Stimulated activated CD4-positive, alpha-beta T cell treated with anti-CD3 and anti-CD28 coated beads, Interleukin-15, amount 100 ng/mL, for 24 hours (primary cell): ENCODE data around the gene PSTPIP1.

Experiments used
- DNase-seq: peaks from one replicate; pipeline ENCODE4 v3.0.0-alpha.2; 2020

The PSTPIP1 gene

DNA sequence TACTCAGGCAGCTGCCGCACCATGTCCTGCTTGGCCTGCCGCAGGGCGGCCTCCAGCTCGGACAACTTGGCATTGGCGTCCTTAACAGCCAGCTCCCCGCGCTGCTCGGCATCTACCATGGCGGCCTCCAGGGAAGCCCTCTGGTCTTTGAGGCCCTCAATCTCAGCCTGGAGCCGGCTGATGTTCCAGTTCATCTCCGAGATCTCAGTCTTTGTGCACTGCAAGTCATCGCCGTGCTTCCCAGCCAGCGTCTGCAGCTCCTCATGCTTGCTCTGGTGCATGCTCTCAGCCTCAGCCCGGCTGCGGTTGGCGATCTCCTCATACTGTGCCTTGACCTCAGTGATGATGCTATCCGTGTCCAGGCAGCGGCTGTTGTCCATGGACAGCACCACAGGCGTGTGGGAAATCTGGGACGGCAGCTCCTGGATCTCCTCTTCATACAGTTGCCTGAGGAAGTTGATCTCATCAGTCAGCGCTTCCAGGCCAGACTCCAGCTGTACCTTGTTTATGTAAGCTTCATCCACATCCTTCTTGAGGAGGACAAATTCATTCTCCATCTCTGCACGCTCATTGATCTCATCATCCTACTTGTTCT, 15.5 kb upstream of the PSTPIP1 start:
- no peak for DNase-seq

DNA sequence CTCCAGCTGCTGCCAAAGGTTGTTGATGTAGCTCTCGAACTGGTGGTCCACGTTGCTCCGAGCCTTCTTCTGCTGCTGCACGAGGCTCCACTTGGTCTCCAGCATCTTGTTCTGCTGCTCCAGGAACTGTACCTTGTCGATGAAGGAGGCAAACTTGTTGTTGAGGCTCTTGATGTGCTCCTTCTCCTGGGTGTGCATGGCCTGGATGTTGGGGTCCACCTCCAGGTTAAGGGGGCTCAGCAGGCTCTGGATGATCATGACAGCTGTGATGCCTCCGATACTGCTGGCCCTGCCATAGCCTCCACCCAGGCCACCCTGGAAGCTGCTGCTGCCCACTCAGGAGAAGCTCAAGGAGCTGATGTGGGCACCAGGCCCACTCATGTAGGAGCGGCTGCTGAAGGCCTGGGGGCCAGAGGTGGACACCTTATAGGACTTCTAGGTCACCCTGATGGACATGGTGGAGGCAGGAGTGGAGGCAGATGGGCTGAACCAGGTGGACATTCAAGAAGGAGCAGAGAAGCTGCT, 14.9 kb upstream of the PSTPIP1 start:
- no peak for DNase-seq

DNA sequence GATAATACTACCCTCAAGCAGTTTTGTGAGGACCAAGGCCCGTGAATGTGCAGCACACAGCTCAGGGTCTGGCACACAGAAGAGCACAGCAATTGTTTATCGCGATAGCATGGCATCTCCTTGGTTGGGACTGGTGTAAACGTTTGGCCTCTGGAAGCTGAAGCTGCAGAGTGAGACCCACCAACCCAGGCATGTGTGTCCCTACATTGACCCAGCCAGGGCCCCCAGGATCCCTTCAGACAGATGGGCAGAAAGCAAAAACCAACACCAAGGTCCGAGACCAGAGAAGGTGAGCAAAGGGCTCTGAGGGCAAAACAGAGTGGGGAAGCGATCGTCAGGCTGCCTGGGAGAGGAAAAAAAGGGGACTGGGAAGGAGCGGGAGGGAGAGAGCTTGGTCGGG, 12.6 kb upstream of the PSTPIP1 start:
- DNase-seq, result no peak

DNA sequence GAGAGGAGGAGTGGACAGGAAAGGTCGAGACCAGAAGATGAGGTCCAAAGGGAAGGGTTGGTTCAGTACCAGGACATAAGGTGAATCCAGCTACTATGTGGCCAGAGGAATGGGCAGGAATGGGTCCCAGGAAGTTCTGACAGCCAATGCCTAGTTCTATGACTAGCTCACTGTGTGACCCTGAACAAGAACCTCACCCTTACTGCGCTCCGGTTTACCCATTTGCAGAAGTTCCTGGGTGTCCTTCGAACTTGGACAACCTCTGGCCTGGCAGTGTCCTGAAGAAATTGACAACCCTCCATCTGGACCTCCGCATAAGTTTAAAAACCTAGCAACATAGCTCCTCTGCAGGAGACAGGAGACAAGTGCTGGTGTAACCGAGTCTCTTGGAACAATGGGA, 12.2 kb upstream of the PSTPIP1 start:
- DNase-seq, result no peak

DNA sequence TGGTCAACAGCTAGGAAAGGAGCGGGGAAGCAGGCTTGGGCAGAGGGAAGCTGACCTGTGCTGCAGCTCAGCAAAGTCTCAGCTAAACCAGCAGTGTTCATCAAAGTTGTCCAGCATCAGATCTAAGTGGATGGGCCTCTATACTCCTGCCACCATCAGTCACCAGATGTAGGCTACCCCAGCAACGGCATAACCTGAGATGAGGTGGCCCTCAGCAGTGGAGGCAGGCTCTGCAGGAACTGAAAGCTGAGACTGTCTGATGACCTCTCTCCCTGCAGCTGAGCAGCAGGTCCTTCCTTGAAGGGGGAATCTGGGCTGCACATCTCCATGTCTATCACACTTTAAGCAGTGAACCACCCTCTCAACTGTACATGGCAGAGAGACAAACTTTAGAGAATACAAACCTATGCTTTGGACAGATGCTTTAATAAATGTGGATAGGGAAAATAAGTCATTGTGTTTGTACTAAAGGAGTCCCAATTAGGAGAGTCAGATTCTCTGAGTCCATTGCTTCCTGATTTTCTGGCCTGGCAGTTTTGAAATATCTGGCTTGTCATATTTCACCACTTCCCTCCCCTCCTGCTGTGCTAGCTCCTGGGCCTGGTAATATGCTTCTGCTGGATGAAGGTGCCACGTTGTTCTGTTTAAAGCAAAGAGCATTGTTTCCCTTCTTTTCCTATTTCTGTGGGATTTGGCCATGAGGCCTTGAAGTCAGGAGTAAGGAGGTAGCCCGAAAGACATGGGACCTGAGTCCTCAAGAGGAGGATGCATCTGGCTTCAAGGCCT, 11.1 kb upstream of the PSTPIP1 start:
- DNase-seq, result no peak

DNA sequence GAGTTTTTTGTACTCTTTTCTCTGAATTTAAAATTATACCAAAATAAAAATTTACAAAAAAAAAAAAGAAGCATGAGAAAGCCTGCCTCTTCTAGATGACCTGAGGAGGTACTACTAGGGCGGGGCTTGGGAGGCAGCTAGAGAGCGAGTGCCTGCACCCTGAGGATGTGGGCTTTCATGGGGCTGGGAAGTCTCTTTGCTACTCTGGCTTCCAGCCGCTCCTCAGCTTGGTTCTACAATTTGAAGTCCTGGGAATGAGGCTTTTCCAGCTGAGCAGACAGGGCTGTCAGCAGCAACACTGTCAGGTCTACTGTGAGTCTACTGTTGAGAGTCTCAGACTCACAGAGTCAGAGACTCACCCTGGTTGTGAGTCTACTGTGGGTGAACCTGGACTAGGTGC, 8.2 kb upstream of the PSTPIP1 start:
- peak; percentile 32 for DNase-seq

DNA sequence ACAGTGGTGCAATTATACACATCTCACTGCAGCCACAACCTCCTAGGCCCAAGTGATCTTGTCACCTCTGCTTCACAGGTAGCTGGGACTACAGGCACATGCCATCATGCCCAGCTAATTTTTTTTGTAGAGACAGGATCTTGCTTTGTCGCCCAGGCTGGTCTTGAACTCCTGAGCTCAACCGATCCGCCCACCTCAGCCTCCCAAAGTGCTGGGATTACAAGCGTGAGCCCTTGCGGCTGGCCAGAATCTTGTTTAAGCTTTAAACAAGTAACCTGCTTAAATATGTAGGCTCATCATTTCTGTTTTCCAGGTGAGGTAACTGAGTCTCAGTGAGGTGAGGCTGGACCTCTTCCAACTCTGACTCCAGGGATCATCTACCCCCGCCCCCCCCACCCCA, 7.7 kb upstream of the PSTPIP1 start:
- no peak for DNase-seq

DNA sequence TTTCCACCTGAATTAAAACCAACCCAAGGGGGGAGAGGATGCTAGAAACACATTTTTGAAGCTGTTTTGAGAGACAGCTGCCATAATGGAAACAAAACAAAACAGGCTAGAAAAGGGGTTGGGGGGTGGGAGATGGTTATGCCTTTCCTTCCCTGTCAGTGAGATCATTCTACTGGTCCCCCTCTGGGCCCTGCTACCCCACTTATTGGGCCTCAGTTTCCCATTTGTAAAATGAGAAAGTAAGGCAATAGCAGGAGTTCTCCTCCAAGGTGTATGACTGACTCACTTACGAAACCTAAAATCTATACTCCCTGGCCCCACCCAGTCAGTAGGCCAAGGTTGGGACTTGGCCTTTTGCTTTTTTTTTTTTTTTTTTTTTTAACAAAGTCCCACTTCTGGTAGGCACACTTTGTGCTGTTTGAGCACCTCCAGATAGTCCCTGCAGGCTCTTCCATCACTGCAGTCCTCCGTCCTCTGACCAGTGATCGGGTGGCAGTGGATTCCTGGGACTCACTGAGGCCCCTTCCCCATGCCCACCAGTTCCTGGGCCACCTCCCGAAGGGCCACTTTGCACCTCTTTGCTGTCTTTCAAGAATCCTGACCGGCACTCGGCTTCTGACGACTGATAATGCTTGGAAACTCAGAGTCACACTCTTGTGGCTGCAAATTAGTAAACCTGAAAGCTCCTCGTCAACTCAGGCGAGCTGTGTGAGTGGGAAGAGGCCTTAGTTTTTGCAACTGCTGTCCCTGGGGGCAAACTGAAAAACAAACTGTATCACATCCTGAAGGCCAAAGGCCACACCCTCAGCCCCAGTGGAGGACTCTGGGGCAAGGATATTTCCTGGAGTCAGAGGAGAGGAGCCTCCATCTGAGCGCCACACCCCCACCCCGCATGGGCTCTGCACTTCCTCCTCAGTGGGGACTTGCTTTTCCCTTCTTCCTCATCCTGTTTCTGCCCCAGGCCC, 6.7 kb upstream of the PSTPIP1 start:
- peak; percentile 85 for DNase-seq

DNA sequence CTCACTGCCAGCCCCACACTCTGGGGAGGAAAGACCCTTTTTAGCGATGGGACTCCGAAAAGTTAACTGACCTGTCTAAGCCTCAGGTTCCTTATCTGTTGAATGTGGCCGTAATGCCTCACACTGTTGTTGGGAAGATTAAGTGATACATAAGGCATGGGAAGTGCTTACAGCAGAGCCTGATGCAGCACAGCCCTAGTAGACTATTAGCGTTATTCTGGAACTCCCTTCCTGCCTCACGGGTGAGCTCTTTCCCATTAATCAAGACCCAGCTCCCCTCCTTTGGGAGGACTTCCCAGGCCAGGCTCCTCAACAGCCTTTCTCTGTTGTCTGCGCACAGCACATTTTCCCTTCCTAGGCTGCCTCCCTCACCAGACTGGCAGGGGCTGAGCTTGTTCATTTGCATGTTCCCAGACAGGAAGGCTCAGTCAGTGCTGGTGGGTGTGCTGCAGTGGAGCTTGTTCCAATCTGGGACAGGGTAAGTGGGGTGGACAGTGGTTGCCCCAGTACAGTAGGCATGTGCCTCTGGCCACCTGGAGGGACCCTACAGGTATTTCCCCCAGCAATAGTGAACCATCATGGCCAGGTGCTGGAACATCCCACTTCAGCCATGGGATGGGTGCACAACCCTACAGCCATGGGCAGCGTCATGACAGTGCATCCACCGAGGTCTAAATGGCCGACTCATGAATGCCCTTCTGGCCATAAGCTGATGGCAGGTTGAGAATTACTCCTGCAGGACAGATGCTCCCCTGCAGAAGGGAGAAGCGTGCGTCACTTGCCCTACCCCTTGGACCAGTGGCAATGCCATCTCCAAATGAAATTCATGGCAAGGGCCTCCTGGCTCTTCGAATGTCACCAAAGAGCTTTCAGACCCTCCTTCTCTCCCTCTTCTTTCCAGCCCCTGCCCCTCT, 5.8 kb upstream of the PSTPIP1 start:
- DNase-seq, result peak; percentile 36

DNA sequence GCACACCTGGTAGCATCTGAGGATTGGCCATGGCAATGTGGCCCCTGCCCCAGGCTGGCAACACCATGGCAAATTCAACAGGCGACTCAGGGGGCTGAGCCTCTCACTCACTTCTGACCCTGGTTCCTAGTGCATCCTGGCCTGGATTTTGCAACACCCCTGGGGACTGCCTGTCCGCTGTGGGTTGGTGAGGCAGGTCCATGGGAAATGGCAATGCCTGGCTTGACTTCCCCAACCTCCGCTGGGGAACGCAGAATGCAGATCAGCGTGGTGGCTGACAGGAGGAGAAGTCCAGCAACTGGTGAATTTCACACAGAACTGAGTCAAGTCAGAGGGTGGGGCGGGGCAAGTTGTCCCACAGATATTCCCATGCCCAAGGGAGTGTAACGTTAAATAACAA, 3.9 kb upstream of the PSTPIP1 start:
- no peak for DNase-seq

DNA sequence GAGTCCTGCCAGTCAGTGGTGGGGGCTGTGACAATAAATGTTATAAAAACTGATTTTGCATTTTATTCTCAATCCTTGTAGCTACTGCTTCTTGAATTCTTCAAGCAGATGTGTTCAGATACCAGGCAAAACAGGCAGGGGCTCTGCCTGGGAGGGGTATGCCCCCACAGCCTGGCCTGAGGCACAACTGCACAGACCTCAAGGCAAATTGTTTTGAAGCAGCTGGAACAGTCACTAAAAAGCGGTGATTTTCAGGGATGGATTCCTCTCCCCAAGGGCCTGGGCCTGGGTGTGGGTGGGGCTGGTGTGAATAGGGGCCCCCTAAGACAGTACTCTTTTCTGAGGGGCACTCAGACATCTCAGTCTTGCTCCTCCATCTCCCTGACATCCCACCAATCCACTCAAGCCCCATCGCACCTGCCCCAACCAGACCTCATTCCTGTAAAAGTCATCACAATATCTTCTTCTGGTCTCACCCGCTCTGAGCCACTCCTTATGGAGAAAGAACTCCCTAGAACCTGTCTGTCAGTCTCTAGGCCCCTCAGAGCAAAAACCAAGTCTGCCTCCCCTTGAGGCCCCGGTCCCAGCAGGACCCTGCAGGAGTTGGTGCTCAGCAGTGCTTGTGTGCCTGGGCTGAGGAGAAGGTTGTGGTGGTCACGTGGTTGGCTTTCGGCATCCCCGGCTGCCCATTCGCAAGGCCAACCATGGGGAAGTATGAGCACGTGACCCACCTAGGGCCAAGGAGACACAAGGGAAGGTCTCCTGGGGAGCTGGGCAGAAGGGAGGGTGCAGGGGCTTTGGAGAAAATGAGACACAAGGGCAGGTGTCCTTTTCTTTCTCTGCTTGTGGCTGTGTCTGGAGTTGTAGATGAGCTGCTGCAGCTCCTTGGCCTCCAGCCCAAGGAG, 2.9 kb upstream of the PSTPIP1 start:
- DNase-seq, result no peak

DNA sequence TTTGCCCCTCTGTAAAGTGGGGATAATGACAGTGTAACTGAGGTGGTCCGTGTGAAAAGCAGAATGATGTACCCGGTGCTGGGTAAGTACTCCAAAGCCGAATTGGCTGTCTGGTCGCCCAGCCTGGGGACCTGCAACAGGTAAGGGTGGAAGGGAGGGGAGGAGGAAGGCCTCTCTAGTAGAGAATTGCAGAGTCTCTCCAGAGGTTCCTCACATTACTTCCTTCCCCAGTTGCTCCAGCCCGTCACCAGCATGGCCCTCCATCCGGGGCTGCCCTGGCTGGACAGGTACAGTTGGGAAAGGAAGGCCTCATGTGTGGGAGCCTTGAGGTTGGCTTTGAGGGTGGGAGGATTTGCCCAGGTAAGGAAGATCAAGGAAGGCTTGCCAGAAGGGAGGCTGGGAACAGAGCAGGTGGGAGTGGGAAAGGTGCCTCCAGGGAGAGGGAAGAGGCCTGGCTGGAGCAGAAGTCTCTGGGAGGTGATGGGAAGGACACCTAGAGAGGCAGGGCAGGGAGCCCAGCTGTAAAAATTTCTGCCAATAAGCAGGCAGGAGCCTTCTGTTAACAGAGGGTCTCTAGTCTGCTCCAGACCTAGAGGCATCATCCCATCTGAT, 1.7 kb upstream of the PSTPIP1 start:
- no peak for DNase-seq

DNA sequence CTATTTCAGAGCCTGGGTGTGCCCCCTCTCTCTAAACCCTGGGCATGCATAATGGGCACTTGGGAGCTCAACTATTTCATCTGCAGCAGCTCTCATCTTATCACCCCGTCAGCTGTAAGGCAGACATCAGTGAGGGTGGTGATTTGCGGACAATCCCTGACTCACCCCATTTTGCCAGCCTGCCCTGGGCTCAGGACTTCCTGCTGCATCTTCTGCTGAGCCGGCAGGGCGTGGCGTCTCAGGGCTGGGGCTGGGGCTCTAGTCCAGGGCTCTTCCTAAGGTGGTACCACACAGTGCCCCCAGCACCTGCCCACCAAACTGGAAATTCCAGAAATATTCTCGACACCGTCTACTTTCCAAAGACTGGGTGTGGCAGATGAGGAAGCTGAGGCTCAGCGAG, 925 bp upstream of the PSTPIP1 start:
- peak; percentile 81 for DNase-seq

DNA sequence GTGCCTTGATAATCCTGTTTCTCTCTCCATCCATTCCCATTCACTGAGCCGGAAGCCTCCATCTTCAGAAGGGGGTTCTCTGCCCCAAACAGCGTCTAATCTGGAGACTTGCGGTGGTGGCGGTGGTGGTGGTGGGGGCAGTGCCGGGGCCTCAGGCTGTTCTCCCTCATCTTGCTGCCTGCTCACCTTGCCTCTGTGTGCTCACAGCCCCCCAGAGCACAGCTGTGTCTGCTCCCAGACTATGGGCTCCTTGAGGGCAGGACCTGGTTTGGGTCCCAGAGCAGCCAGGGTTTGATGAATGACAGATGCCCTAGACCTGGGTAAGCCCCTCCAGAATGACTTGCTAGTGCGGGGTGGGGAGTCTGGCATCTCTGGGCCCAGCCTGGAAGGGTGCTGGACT, 430 bp upstream of the PSTPIP1 start:
- DNase-seq, result no peak

DNA sequence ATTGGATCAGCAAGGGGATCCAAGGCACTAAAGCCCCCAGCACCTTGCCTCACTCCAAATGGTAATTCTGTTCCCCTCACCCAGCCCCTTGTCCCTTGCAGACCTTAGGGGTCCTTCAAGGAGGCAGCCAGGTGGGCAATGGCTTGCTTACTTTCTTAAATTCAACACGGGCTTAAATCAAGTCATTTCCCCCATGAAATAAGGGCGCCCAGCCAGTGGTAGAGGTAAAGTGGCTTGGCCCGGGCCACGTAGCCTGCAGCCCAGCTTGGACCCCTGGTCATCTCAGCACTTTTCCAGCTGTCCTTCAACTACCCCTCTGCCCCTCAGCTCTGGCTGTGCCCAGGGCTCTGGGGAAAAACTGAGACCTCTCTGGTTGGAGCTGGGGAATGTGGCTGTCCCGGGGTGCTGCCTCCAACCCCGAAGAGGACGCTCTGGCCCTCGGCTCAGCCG, 1.2 kb downstream of the PSTPIP1 start:
- DNase-seq, result no peak

DNA sequence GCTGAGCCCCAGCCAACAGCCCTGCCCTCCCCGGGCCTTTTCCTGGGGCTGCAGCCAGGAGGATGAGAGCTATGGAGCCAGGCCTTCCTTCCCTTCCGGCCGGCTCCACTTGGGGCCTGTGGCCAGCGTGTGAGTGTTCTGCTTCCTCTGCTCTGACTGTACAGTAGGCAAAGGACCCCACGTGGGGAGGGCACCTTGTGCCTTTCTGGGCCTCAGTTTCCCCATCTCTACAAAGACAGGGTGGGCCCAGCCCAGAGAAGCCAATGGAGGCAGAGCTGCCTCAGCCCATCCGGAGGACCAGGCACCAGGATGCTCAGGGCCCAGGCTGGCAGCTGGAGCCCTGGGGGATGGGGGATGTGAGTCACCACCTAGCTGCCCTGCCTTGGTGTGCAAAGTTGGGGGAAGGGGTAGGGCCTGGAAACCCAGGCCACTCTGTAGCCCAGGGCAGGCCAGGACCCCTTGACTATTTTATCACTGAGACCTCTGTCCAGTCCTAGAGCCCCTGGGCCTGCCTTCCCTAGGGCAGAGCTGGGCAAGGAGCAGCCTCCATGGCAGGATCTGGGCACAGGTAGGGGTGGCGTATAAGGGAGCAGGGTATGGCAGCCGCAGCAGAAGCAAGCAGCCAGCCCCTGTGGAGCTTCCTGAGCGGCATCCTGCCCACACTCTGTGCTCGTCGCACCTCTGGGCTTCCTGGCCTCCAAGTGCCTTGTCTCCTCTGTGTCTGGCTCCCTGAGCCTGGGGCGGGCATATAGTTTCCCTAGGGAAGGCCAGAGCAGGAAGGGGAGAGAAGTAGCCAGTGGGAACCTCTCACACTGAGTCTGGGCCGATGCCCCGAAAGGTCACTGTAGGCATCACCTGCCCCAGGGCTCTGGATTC, 1.8 kb downstream of the PSTPIP1 start:
- DNase-seq, result peak; percentile 78

DNA sequence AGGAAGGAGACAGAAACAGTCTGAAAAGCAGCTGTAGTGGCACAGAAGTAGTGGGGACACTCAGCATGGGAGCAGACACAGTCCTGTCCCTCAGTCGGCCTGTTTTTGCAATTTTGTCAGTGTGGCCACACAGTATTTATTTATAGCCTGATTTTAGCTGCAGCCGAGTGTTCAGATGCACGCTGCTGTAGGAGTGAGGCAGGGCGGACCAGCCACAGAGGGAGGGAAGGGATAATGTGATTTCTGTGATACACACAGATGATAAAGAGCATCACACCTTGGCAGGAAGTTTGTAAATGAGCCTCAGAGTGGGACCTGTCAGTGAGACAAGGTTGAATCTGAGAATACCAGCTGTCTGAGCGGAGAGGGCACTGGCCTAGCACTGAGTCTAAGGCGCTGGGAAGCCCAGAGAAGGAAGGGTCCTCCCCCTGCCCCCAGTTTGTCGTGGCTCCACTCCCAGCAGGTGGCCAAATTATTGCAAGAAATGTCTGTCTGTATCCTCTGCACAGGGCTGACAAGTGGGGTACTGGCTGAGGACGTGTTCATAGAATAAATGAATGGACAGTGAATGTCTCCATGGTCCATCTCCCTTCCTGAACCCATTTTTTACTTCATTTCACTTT, 3.8 kb downstream of the PSTPIP1 start:
- DNase-seq, result no peak

DNA sequence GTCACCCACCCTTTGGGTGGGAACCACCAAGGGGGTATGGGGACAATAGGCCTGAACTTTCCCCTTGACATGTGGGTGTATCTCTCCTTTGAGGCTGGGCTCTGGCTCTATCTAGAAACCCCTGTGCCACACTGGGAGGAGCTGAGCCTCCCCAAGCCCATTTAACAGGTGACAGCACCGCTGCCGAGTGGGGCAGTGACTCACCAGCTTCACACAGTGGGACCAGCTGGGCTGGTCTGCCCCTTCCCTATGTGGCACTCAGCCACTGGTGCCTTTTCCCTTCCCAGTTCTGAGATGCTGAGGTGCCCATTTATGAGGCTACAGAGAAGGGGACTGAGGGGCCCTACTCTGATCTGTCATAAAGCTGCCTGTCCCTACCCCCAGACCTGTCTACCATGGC, 5.1 kb downstream of the PSTPIP1 start:
- DNase-seq, result peak; percentile 35

DNA sequence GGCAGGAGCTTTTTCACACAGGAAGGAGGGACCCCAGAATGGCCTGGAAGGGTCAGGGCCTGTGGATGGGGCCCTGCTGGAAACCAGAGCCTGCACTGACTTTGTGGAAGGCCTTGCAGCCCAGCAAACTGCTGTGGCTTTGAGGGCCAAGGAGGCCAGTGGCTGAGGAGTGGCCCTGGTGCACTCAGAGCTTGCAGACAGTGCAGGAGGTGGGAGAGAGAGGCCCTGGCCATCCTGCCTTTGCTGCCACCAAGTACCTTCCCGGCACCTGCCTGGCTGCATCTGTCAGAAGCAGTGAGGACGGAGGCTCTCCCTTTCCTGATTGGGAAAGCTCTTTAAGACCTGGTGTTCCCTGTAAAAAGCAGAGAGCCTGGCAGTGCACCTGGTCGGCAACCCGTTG, 6.4 kb downstream of the PSTPIP1 start:
- DNase-seq, result no peak
